ENCODE data around the gene PDS5A.
"Not testable (repeated sequence)": the region's sequence is repeated elsewhere in the genome, so short reads cannot be mapped to it uniquely, and the experiment has no call there.

PDS5A gene

GRCh38 chr4:39950861-39951481 lies 26.7 kb downstream of the PDS5A start:
- peak; percentile 21 for DNase-seq

- no peak for DNase-seq
These were observed 29.7 kb downstream of the PDS5A start for GRCh38 chr4:39947963-39948362.

GRCh38 chr4:39947417-39947816 lies 30.3 kb downstream of the PDS5A start:
- DNase-seq, result no peak

GRCh38 chr4:39944245-39944644 lies 33.5 kb downstream of the PDS5A start:
- DNase-seq, result not testable (repeated sequence)

GRCh38 chr4:39942507-39942906 lies 35.2 kb downstream of the PDS5A start:
- peak; percentile 45 for DNase-seq

- no peak for DNase-seq
These were observed 36.0 kb downstream of the PDS5A start for GRCh38 chr4:39941682-39942217.

GRCh38 chr4:39937683-39938268 lies 39.9 kb downstream of the PDS5A start:
- no peak for DNase-seq

GRCh38 chr4:39936565-39937418 lies 40.9 kb downstream of the PDS5A start:
- no peak for DNase-seq

GRCh38 chr4:39933671-39934590 lies 43.8 kb downstream of the PDS5A start:
- no peak for DNase-seq

GRCh38 chr4:39932776-39933402 lies 44.8 kb downstream of the PDS5A start:
- no peak for DNase-seq

GRCh38 chr4:39931441-39931901 lies 46.2 kb downstream of the PDS5A start:
- DNase-seq, result no peak

- DNase-seq, result no peak
These were observed 49.2 kb downstream of the PDS5A start for GRCh38 chr4:39928538-39928937.

- DNase-seq, result no peak
These were observed 53.7 kb downstream of the PDS5A start for GRCh38 chr4:39924014-39924413.

GRCh38 chr4:39922399-39922798 lies 55.3 kb downstream of the PDS5A start:
- DNase-seq, result no peak

- no peak for DNase-seq
These were observed 64.2 kb downstream of the PDS5A start for GRCh38 chr4:39913471-39913870.

- DNase-seq, result no peak
These were observed 67.6 kb downstream of the PDS5A start for GRCh38 chr4:39910064-39910463.

GRCh38 chr4:39908284-39908683 lies 69.4 kb downstream of the PDS5A start:
- DNase-seq, result no peak

- no peak for DNase-seq
These were observed 72.1 kb downstream of the PDS5A start for GRCh38 chr4:39905656-39906055.

- DNase-seq, result not testable (repeated sequence)
These were observed 72.7 kb downstream of the PDS5A start for GRCh38 chr4:39905019-39905418.

GRCh38 chr4:39900966-39901365 lies 76.7 kb downstream of the PDS5A start:
- DNase-seq, result no peak

GRCh38 chr4:39899291-39899690 lies 78.4 kb downstream of the PDS5A start:
- DNase-seq, result no peak

GRCh38 chr4:39898015-39898414 lies 79.7 kb downstream of the PDS5A start:
- DNase-seq, result no peak
